Neural cell (in vitro differentiated cells): Measurements from ENCODE around the gene TOMM40. TPM values are rescaled to one million over a fixed set of nuclear protein-coding genes. Genes with fewer than 3 reads are reported as not detected.

Source experiments
- H2AFZ ChIP-seq: fragments of 200-600, 300-800 bp; sonication (generic), shearing (Covaris generic); 2 replicates; pipeline ENCODE4 v1.6.0; 2014; ENCODE audit warnings: low read depth, mild to moderate bottlenecking, antibody characterized with exemption, low read length, moderate library complexity
- H3F3A ChIP-seq: fragments of 200-600 bp; shearing (Covaris generic); 2 replicates; pipeline ENCODE4 v1.6.1; 2016; ENCODE audit warnings: mild to moderate bottlenecking, moderate library complexity, mixed read lengths, antibody characterized with exemption, low read length; ENCODE audit not compliant: insufficient read depth, poor library complexity, severe bottlenecking
- H3K27ac ChIP-seq: fragments of 200-600, 300-800 bp; sonication (generic), shearing (Covaris generic); 2 replicates; pipeline ENCODE4 v1.5.1; 2014; ENCODE audit warnings: mild to moderate bottlenecking, low read length, moderate library complexity
- H3K27me3 ChIP-seq: fragments of 300-800, 200-600 bp; sonication (generic), shearing (Covaris generic); 2 replicates; pipeline ENCODE4 v1.6.0; 2014; ENCODE audit warnings: mild to moderate bottlenecking, low read depth, low read length, moderate library complexity; ENCODE audit not compliant: insufficient read depth
- H3K36me3 ChIP-seq: fragments of 300-800, 200-600 bp; sonication (generic), shearing (Covaris generic); 2 replicates; pipeline ENCODE4 v1.5.1; 2014; ENCODE audit warnings: mild to moderate bottlenecking, antibody characterized with exemption, low read length, moderate library complexity; ENCODE audit not compliant: insufficient read depth
- H3K4me2 ChIP-seq: fragments of 300-800, 200-600 bp; sonication (generic), shearing (Covaris generic); 2 replicates; pipeline ENCODE4 v1.6.0; 2014; ENCODE audit warnings: mild to moderate bottlenecking, low read length
- H3K4me3 ChIP-seq: fragments of 300-800, 200-600 bp; sonication (generic), shearing (Covaris generic); 2 replicates; pipeline ENCODE4 v1.5.1; 2014; ENCODE audit warnings: mild to moderate bottlenecking, low read length, moderate library complexity
- H3K79me2 ChIP-seq: fragments of 200-600 bp; shearing (Covaris generic); replicated peaks from 2 replicates; pipeline ENCODE4 v1.6.0; 2014; ENCODE audit warnings: mild to moderate bottlenecking, low read length, moderate library complexity; ENCODE audit not compliant: insufficient read depth
- H3K9ac ChIP-seq: fragments of 300-800, 200-600 bp; sonication (generic), shearing (Covaris generic); 2 replicates; pipeline ENCODE4 v1.6.1; 2016; ENCODE audit warnings: mild to moderate bottlenecking, low read length, mixed read lengths
- H3K9me2 ChIP-seq: fragments of 200-600 bp; shearing (Covaris generic); 2 replicates; pipeline ENCODE4 v1.6.1; 2016; ENCODE audit warnings: mild to moderate bottlenecking, low read length, mixed read lengths; ENCODE audit not compliant: insufficient read depth
- H3K9me3 ChIP-seq: fragments of 200-600, 300-800 bp; sonication (generic), shearing (Covaris generic); 2 replicates; pipeline ENCODE4 v1.6.1; 2016; ENCODE audit warnings: mild to moderate bottlenecking, mixed run types, low read length, moderate library complexity, mixed read lengths
- H4K20me1 ChIP-seq: fragments of 200-600 bp; shearing (Covaris generic); 2 replicates; pipeline ENCODE4 v1.6.1; 2016; ENCODE audit warnings: mild to moderate bottlenecking, mixed run types; ENCODE audit not compliant: insufficient read depth
- CTCF ChIP-seq: fragments of 450-650 bp; IDR thresholded peaks from 2 replicates; pipeline ENCODE4 v1.5.1; 2014; ENCODE audit warnings: antibody characterized with exemption, mild to moderate bottlenecking, moderate library complexity; ENCODE audit not compliant: poor library complexity, severe bottlenecking
- EP300 ChIP-seq: fragments of 450-650 bp; conservative IDR thresholded peaks from 2 replicates; pipeline ENCODE4 v1.6.1; 2014; ENCODE audit warnings: antibody characterized with exemption, mild to moderate bottlenecking, moderate library complexity; ENCODE audit not compliant: poor library complexity, severe bottlenecking
- EZH2 ChIP-seq: fragments of 200-600, 300-800 bp; shearing (Covaris generic), sonication (generic); IDR thresholded peaks from 2 replicates; pipeline ENCODE4 v1.6.1; 2014; ENCODE audit warnings: antibody characterized with exemption, low read length, borderline replicate concordance, mild to moderate bottlenecking; ENCODE audit not compliant: insufficient read depth, poor library complexity, severe bottlenecking
- MXI1 ChIP-seq: fragments of 450-650 bp; conservative IDR thresholded peaks from 2 replicates; pipeline ENCODE4 v1.6.1; 2014; ENCODE audit warnings: antibody characterized with exemption, mild to moderate bottlenecking; ENCODE audit not compliant: poor library complexity, severe bottlenecking
- POLR2AphosphoS5 ChIP-seq: IDR thresholded peaks from 2 replicates; pipeline ENCODE4 v1.6.1; 2012
- RAD21 ChIP-seq: fragments of 450-650 bp; conservative IDR thresholded peaks from 2 replicates; pipeline ENCODE4 v1.6.1; 2014; ENCODE audit warnings: antibody characterized with exemption, mild to moderate bottlenecking, moderate library complexity
- SMC3 ChIP-seq: fragments of 450-650 bp; conservative IDR thresholded peaks from 2 replicates; pipeline ENCODE4 v1.6.1; 2014; ENCODE audit warnings: antibody characterized with exemption, mild to moderate bottlenecking, moderate library complexity; ENCODE audit not compliant: poor library complexity
- TAF1 ChIP-seq: IDR thresholded peaks from 2 replicates; pipeline ENCODE4 v1.6.1; 2012; ENCODE audit warnings: low read depth
- polyA plus RNA-seq: library from polyadenylated mRNA; depleted of rRNA; stranded (reverse); fragments of >200 nt; gene quantifications from 2 replicates; pipeline ENCODE4 v1.2.3, GENCODE V29; 2014

The TOMM40 gene
- polyA plus RNA-seq, 1 donor from 2014 or later, result 48.4 TPM

- no peak overlapping the region for H3K4me2 ChIP-seq
- H3K9me3 ChIP-seq, result no peaks in the 10 kb centered on the region
- H3K79me2 ChIP-seq, result no peaks in the 10 kb centered on the region
- peak; percentile 84 for TF ChIP-seq SMC3
- peak; percentile 84 for TF ChIP-seq RAD21
- TF ChIP-seq EP300, result no peak
- TF ChIP-seq MXI1, result peak; percentile 30
- TF ChIP-seq CTCF, result peak; percentile 93
- H3K27me3 ChIP-seq, result peaks cover 8% of the 10 kb centered on the region
- no peaks in the 10 kb centered on the region for H4K20me1 ChIP-seq
- H3K9me2 ChIP-seq, result no peaks in the 10 kb centered on the region
- H3F3A ChIP-seq, result no peaks in the 10 kb centered on the region
- H3K4me3 ChIP-seq, result no peak overlapping the region
- H3K27ac ChIP-seq, result no peak overlapping the region
- H3K36me3 ChIP-seq, result no peaks in the 10 kb centered on the region
- H3K9ac ChIP-seq, result no peak overlapping the region
- no peak overlapping the region for H2AFZ ChIP-seq
Observed at GRCh38 chr19:44903602-44904425, 12.8 kb downstream of the TOMM40 start.

GRCh38 chr19:44904426-44904994 lies 13.5 kb downstream of the TOMM40 start:
- H3K4me2 ChIP-seq, result no peak overlapping the region
- H3K27me3 ChIP-seq, result peaks cover 8% of the 10 kb centered on the region
- H3K79me2 ChIP-seq, result no peaks in the 10 kb centered on the region
- H3K27ac ChIP-seq, result no peak overlapping the region
- H3K9me3 ChIP-seq, result no peaks in the 10 kb centered on the region
- H4K20me1 ChIP-seq, result no peaks in the 10 kb centered on the region
- H2AFZ ChIP-seq, result no peak overlapping the region
- no peaks in the 10 kb centered on the region for H3F3A ChIP-seq
- no peaks in the 10 kb centered on the region for H3K36me3 ChIP-seq
- no peak for TF ChIP-seq TAF1
- TF ChIP-seq CTCF, result peak; percentile 23
- no peak overlapping the region for H3K9ac ChIP-seq
- H3K9me2 ChIP-seq, result no peaks in the 10 kb centered on the region
- H3K4me3 ChIP-seq, result no peak overlapping the region

DNA sequence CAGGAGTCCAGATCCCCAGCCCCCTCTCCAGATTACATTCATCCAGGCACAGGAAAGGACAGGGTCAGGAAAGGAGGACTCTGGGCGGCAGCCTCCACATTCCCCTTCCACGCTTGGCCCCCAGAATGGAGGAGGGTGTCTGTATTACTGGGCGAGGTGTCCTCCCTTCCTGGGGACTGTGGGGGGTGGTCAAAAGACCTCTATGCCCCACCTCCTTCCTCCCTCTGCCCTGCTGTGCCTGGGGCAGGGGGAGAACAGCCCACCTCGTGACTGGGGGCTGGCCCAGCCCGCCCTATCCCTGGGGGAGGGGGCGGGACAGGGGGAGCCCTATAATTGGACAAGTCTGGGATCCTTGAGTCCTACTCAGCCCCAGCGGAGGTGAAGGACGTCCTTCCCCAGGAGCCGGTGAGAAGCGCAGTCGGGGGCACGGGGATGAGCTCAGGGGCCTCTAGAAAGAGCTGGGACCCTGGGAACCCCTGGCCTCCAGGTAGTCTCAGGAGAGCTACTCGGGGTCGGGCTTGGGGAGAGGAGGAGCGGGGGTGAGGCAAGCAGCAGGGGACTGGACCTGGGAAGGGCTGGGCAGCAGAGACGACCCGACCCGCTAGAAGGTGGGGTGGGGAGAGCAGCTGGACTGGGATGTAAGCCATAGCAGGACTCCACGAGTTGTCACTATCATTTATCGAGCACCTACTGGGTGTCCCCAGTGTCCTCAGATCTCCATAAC lies 14.5 kb downstream of the TOMM40 start, which contains the start of gene APOE:
Gene APOE (plus strand): TSS at position 360 of the 724 bp plus-strand sequence. CDS start 829 bp downstream, outside the sequence.
- Histone ChIP-seq H2AFZ (no peak within 1 kb of the TSS), H3K9ac (no peak within 1 kb of the TSS), H3K9me2 (no peaks in the 10 kb centered on the region), H3K79me2 (no peaks in the 10 kb centered on the region), H4K20me1 (no peaks in the 10 kb centered on the region), H3K9me3 (no peaks in the 10 kb centered on the region), H3F3A (no peaks in the 10 kb centered on the region), H3K4me3 (no peak within 1 kb of the TSS), H3K27ac (no peak within 1 kb of the TSS), H3K36me3 (no peaks in the 10 kb centered on the region), H3K27me3 (peaks cover 8% of the 10 kb centered on the region), H3K4me2 (no peak within 1 kb of the TSS)
- TF ChIP-seq EZH2 (no peak), CTCF (no peak), RAD21 (no peak), TAF1 (no peak), MXI1 (no peak), POLR2AphosphoS5 (no peak)
